Nephron progenitor cell (in vitro differentiated cells): ENCODE results near the gene SERPINA4.
"Not testable (repeated sequence)": the region's sequence is repeated elsewhere in the genome, so short reads cannot be mapped to it uniquely, and the experiment has no call there.

Source experiments
- DNase-seq: peaks from one replicate; pipeline ENCODE4 v3.0.0; 2021
- H3K27ac Mint-ChIP-seq: 2 replicates; pipeline ENCODE4 v1.8.0; 2021; ENCODE audit warnings: mild to moderate bottlenecking, moderate library complexity, mixed read lengths
- H3K27me3 Mint-ChIP-seq: 2 replicates; pipeline ENCODE4 v1.8.0; 2021; ENCODE audit warnings: mild to moderate bottlenecking, low read depth, mixed read lengths; ENCODE audit not compliant: poor library complexity
- H3K36me3 Mint-ChIP-seq: 2 replicates; pipeline ENCODE4 v1.8.0; 2021; ENCODE audit warnings: low read depth, mixed read lengths
- H3K4me1 Mint-ChIP-seq: 2 replicates; pipeline ENCODE4 v1.8.0; 2021; ENCODE audit warnings: mixed read lengths
- H3K4me3 Mint-ChIP-seq: 2 replicates; pipeline ENCODE4 v1.8.0; 2021; ENCODE audit warnings: mild to moderate bottlenecking, moderate library complexity, mixed read lengths
- H3K9me3 Mint-ChIP-seq: 2 replicates; pipeline ENCODE4 v1.8.0; 2021; ENCODE audit warnings: mild to moderate bottlenecking, moderate library complexity, mixed read lengths
- CTCF ChIP-seq: fragments of 200-600 bp; sonication (generic); IDR thresholded peaks from 2 replicates; pipeline ENCODE4 v1.5.0; 2021; ENCODE audit warnings: antibody characterized with exemption

The SERPINA4 gene

GRCh38 chr14:94605361-94605760 lies 44.1 kb downstream of the SERPINA4 start:
- Mint-ChIP-seq H3K4me1 (peaks cover 9% of the 10 kb centered on the region), H3K4me3 (no peak overlapping the region), H3K36me3 (no peaks in the 10 kb centered on the region), H3K9me3 (peaks cover 7% of the 10 kb centered on the region), H3K27ac (no peak overlapping the region), H3K27me3 (peaks cover 14% of the 10 kb centered on the region)
- TF ChIP-seq CTCF = no peak
- no peak for DNase-seq

GRCh38 chr14:94608966-94609365 lies 47.7 kb downstream of the SERPINA4 start:
- not testable (repeated sequence) for H3K36me3 Mint-ChIP-seq, H3K9me3 Mint-ChIP-seq
- H3K27me3 Mint-ChIP-seq = peaks cover 15% of the 10 kb centered on the region

GRCh38 chr14:94611179-94611578 lies 49.9 kb downstream of the SERPINA4 start:
- no peaks in the 10 kb centered on the region for H3K36me3 Mint-ChIP-seq
- no peak for DNase-seq
- H3K4me3 Mint-ChIP-seq = no peak overlapping the region
- H3K27me3 Mint-ChIP-seq = peaks cover 15% of the 10 kb centered on the region
- peaks cover 7% of the 10 kb centered on the region for H3K9me3 Mint-ChIP-seq
- no peak for TF ChIP-seq CTCF
- H3K27ac Mint-ChIP-seq = no peak overlapping the region
- H3K4me1 Mint-ChIP-seq = peaks cover 4% of the 10 kb centered on the region

More at GRCh38 chr14:94608966-94609365, 47.7 kb downstream of the SERPINA4 start:
- not testable (repeated sequence) for DNase-seq, H3K27ac Mint-ChIP-seq, H3K4me1 Mint-ChIP-seq, H3K4me3 Mint-ChIP-seq

- TF ChIP-seq CTCF = no peak
- Mint-ChIP-seq H3K4me3 (no peak within 1 kb of the TSS), H3K27me3 (peaks cover 12% of the 10 kb centered on the region), H3K9me3 (peaks cover 17% of the 10 kb centered on the region), H3K27ac (no peak within 1 kb of the TSS), H3K4me1 (peaks cover 4% of the 10 kb centered on the region), H3K36me3 (no peaks in the 10 kb centered on the region)
- no peak for DNase-seq
Observed at GRCh38 chr14:94612174-94612573, 50.9 kb downstream of the SERPINA4 start, which contains the start of gene SERPINA3. Gene SERPINA3, plus strand, starts transcription at chr14:94612391. Its CDS starts 2,051 bp downstream, at chr14:94614442.

- Mint-ChIP-seq H3K27me3 (peaks cover 8% of the 10 kb centered on the region), H3K4me1 (peaks cover 4% of the 10 kb centered on the region), H3K9me3 (peaks cover 18% of the 10 kb centered on the region), H3K27ac (no peak overlapping the region), H3K4me3 (no peak overlapping the region), H3K36me3 (no peaks in the 10 kb centered on the region)
- TF ChIP-seq CTCF = no peak
- no peak for DNase-seq
Observed at GRCh38 chr14:94612580-94613554, 51.6 kb downstream of the SERPINA4 start.

- H3K4me1 Mint-ChIP-seq = peaks cover 4% of the 10 kb centered on the region
- TF ChIP-seq CTCF = no peak
- peaks cover 8% of the 10 kb centered on the region for H3K27me3 Mint-ChIP-seq
- DNase-seq = no peak
- H3K9me3 Mint-ChIP-seq = peaks cover 28% of the 10 kb centered on the region
- H3K36me3 Mint-ChIP-seq = no peaks in the 10 kb centered on the region
- no peak overlapping the region for H3K4me3 Mint-ChIP-seq
- no peak overlapping the region for H3K27ac Mint-ChIP-seq
Observed at GRCh38 chr14:94613720-94614644, 52.7 kb downstream of the SERPINA4 start.
